Dermis microvascular lymphatic vessel endothelial cell (primary cell): ENCODE results near the gene PSMD2. TPM values are rescaled to one million over a fixed set of nuclear protein-coding genes. Genes with fewer than 3 reads are reported as not detected.
A peak's percentile ranks its signal among the peaks of the same experiment; 100 is the strongest.
"Not testable (repeated sequence)": the region's sequence is repeated elsewhere in the genome, so short reads cannot be mapped to it uniquely, and the experiment has no call there.

Experiments used
- DNase-seq, 2 donors: peaks; one replicate each; pipeline versions ENCODE4 v3.0.0 to v3.0.0-alpha.2; 2010; ENCODE audit warnings: low read depth in 2 of 2
- total RNA-seq: library from RNA; depleted of rRNA; stranded (reverse); fragments of >200 nt; gene quantifications from 2 replicates; pipeline ENCODE4 v1.2.1, GENCODE V29; 2014

The PSMD2 gene
- total RNA-seq, 1 donor from 2014 or later, result 463 TPM

GRCh38 chr3:184337981-184338380 is 38.9 kb downstream of the PSMD2 start:
- DNase-seq, result no peak

GRCh38 chr3:184338511-184338945 is 39.5 kb downstream of the PSMD2 start:
- peak in 1 of 2 donors; percentile 86 for DNase-seq

- DNase-seq, result no peak
Measured at GRCh38 chr3:184339001-184339400, 40.0 kb downstream of the PSMD2 start.

- DNase-seq, result not testable (repeated sequence)
Measured at GRCh38 chr3:184339451-184340135, 40.6 kb downstream of the PSMD2 start.

GRCh38 chr3:184341925-184342324 is 42.9 kb downstream of the PSMD2 start:
- DNase-seq, result no peak

GRCh38 chr3:184343200-184343876 is 44.3 kb downstream of the PSMD2 start:
- no peak for DNase-seq

DNA sequence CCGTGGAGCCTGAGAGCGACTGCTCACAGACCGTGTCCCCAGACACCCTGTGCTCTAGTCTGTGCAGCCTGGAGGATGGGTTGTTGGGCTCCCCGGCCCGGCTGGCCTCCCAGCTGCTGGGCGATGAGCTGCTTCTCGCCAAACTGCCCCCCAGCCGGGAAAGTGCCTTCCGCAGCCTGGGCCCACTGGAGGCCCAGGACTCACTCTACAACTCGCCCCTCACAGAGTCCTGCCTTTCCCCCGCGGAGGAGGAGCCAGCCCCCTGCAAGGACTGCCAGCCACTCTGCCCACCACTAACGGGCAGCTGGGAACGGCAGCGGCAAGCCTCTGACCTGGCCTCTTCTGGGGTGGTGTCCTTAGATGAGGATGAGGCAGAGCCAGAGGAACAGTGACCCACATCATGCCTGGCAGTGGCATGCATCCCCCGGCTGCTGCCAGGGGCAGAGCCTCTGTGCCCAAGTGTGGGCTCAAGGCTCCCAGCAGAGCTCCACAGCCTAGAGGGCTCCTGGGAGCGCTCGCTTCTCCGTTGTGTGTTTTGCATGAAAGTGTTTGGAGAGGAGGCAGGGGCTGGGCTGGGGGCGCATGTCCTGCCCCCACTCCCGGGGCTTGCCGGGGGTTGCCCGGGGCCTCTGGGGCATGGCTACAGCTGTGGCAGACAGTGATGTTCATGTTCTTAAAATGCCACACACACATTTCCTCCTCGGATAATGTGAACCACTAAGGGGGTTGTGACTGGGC is 45.7 kb downstream of the PSMD2 start:
- no peak for DNase-seq

- peak in 1 of 2 donors; percentile 74 for DNase-seq
Measured at GRCh38 chr3:184345317-184346144, 46.5 kb downstream of the PSMD2 start.

- DNase-seq, result no peak
Measured at GRCh38 chr3:184346480-184347190, 47.6 kb downstream of the PSMD2 start.

- DNase-seq, result no peak
Measured at GRCh38 chr3:184347321-184348056, 48.4 kb downstream of the PSMD2 start.

GRCh38 chr3:184348057-184348382 is 49.0 kb downstream of the PSMD2 start:
- DNase-seq, result no peak

DNA sequence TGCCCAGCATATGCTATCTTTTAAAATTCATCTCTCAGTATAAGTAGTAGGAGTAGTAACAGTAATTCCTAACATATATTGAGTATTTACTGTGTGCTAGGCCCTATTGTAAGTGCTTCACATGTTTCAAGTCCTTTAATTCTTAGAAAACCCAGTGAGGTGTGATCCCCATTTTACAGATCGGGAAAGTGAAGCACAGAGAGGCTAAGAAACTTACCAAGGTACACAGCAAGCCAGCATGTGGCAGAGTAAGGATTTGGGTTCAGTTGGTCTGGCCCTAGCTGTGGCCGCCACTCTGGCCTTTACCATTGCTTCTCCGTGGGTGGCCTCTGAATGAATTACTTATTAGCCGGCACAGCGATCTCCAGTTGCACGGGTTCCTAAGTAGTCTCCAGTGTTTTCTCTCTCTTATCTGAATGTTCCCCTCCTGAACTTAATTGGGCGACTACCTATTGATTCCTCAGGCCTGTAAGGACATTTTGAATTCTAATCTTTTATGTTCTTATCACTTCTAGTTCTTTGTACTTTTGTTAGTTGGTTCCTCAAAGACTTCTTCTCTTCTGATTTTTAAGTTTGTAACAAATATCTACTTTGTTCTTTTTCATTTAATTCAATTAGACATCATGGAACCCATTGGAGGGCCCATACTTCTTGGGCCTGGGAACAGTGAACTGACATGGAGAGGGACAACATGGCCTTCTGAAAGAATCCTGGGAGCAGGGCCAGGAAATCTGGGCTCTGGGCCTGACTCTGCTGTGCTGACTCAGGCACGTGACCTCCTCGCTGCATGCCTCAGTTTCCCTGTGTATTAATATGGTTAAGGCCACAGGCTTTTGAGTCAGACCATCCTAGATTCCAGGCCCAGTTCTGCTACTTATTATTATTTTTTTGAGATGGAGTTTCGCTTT is 50.8 kb downstream of the PSMD2 start:
- DNase-seq, result no peak

GRCh38 chr3:184350618-184351017 is 51.6 kb downstream of the PSMD2 start:
- no peak for DNase-seq

DNA sequence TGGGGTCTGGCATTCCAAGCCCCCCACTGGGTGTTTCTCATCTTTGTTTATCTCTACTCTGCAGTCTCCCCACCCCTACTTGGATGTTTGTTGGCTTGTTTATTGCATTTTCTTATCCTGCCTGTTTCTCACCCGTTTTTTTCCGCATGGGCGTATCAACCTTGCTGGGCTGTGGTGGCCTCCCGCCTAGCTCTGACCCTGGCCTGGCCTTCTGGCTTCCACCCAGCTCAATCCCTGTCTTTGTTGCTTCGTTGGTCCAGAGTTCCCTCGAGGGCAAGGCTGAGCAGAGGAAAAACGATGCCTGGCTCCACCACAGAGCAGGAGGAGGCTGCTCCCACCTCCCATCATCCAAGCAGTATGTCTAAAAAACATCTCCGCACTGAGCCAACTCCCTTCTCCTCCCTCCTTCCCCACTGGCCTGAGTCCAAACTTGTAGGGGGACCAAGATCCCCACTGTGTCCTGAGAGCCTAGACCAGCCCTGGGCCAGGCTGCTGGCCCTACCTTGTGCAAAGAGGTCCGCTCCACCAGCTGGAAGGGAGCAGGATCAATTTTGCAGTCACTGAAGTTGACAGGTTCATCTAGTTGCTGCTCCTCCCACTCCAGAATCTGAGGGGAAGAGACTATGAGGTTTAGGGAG is 52.6 kb downstream of the PSMD2 start:
- DNase-seq, result no peak

GRCh38 chr3:184352149-184352785 is 53.2 kb downstream of the PSMD2 start:
- no peak for DNase-seq

- no peak for DNase-seq
Measured at GRCh38 chr3:184352897-184353545, 54.0 kb downstream of the PSMD2 start.

GRCh38 chr3:184353546-184353941 is 54.5 kb downstream of the PSMD2 start:
- no peak for DNase-seq
